Cardiac muscle cell (in vitro differentiated cells and primary cell): ENCODE results near the gene TRIOBP. TPM values are rescaled to one million over a fixed set of nuclear protein-coding genes. Genes with fewer than 3 reads are reported as not detected.

Source experiments
- DNase-seq, 2 donors: peaks; one replicate each; pipeline versions ENCODE4 v3.0.0 to v3.0.0-alpha.2; 2010 to 2017; ENCODE audit warnings: low read depth in 1 of 2, low spot score in 1 of 2
- H3K27ac ChIP-seq: fragments of 200-600 bp; sonication (generic); 2 replicates; pipeline ENCODE4 v1.5.1; 2016
- H3K27me3 ChIP-seq: fragments of 200-600 bp; sonication (generic); 2 replicates; pipeline ENCODE4 v1.6.0; 2016; ENCODE audit warnings: control low read depth
- H3K36me3 ChIP-seq: fragments of 200-600 bp; sonication (generic); 2 replicates; pipeline ENCODE4 v1.5.1; 2016; ENCODE audit warnings: control low read depth
- H3K4me1 ChIP-seq: fragments of 200-600 bp; sonication (generic); 2 replicates; pipeline ENCODE4 v1.8.1; 2017; ENCODE audit warnings: low read depth, mild to moderate bottlenecking, mixed run types
- H3K4me3 ChIP-seq: fragments of 200-600 bp; sonication (generic); 2 replicates; pipeline ENCODE4 v1.5.1; 2016; ENCODE audit warnings: mild to moderate bottlenecking
- H3K9me3 ChIP-seq: fragments of 200-600 bp; sonication (generic); 2 replicates; pipeline ENCODE4 v1.5.1; 2017; ENCODE audit warnings: low read depth, mild to moderate bottlenecking, control low read depth
- CTCF ChIP-seq: IDR thresholded peaks from 2 replicates; pipeline ENCODE4 v1.5.1; 2012; ENCODE audit warnings: low read depth, mild to moderate bottlenecking, low read length
- polyA plus RNA-seq: library from polyadenylated mRNA; unstranded; fragments of >200 nt; fragmentation: Nextera tagmentation; extraction: Ambion mirVana; gene quantifications from 2 replicates; pipeline ENCODE4 v1.2.1, GENCODE V29; 2016
- total RNA-seq: library from RNA; depleted of rRNA; stranded (reverse); fragments of >200 nt; gene quantifications from 2 replicates; pipeline ENCODE4 v1.2.3, GENCODE V29; 2016

TRIOBP gene
- total and polyA plus RNA-seq, 2 experiments from 2014 or later = 150 to 202 TPM

GRCh38 chr22:37733625-37734401 lies 37.0 kb downstream of the TRIOBP start:
- no peak overlapping the region for H3K4me3 ChIP-seq
- no peaks in the 10 kb centered on the region for H3K36me3 ChIP-seq
- no peak overlapping the region for H3K27ac ChIP-seq
- H3K27me3 ChIP-seq = no peaks in the 10 kb centered on the region
- no peak for TF ChIP-seq CTCF
- DNase-seq = no peak
- H3K9me3 ChIP-seq = no peaks in the 10 kb centered on the region
- peaks cover 4% of the 10 kb centered on the region for H3K4me1 ChIP-seq

- Histone ChIP-seq H3K9me3 (no peaks in the 10 kb centered on the region), H3K36me3 (no peaks in the 10 kb centered on the region), H3K4me1 (peaks cover 4% of the 10 kb centered on the region), H3K4me3 (no peak overlapping the region), H3K27me3 (no peaks in the 10 kb centered on the region), H3K27ac (no peak overlapping the region)
- TF ChIP-seq CTCF = no peak
- no peak for DNase-seq
Observed at GRCh38 chr22:37734402-37734700, 37.5 kb downstream of the TRIOBP start.

GRCh38 chr22:37734964-37735451 lies 38.2 kb downstream of the TRIOBP start:
- Histone ChIP-seq H3K27ac (no peak overlapping the region), H3K27me3 (no peaks in the 10 kb centered on the region), H3K9me3 (no peaks in the 10 kb centered on the region), H3K4me1 (peaks cover 4% of the 10 kb centered on the region), H3K36me3 (no peaks in the 10 kb centered on the region), H3K4me3 (no peak overlapping the region)
- peak; percentile 27 for TF ChIP-seq CTCF
- DNase-seq = peak in 1 of 2 donors; percentile 75

GRCh38 chr22:37739035-37739434 lies 42.2 kb downstream of the TRIOBP start:
- Histone ChIP-seq H3K4me1 (peaks cover 17% of the 10 kb centered on the region), H3K27me3 (no peaks in the 10 kb centered on the region), H3K36me3 (no peaks in the 10 kb centered on the region), H3K27ac (no peak overlapping the region), H3K9me3 (no peaks in the 10 kb centered on the region), H3K4me3 (no peak overlapping the region)
- peak; percentile 26 for TF ChIP-seq CTCF
- peak in 1 of 2 donors; percentile 92 for DNase-seq

DNA sequence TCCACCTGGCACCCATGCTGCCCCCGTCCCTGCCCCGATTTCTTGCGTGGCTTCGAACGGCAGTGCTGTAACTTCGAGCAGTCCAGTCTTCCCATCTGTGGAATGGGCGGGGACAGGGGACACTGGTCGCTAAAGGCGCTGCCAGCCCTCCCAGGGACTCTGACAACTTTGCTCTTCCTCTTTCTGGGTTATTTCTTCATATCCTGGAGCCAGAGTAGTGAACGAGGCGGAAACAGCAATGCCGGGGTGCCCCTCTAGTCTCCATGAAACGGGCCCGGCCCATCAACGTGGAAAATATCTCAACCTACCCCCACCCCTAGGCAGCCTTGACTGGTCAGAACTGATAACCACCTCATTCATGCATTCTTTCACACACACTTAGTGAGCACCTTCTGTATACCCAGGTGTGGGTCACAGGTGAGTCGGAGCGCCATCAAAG lies 42.8 kb downstream of the TRIOBP start:
- no peak for TF ChIP-seq CTCF
- H3K36me3 ChIP-seq = no peaks in the 10 kb centered on the region
- no peak overlapping the region for H3K4me3 ChIP-seq
- peaks cover 17% of the 10 kb centered on the region for H3K4me1 ChIP-seq
- H3K9me3 ChIP-seq = no peaks in the 10 kb centered on the region
- no peak overlapping the region for H3K27ac ChIP-seq
- H3K27me3 ChIP-seq = no peaks in the 10 kb centered on the region
- DNase-seq = no peak
